Body of pancreas (tissue), 4 donors: ENCODE results near the gene GPRASP3. TPM values are rescaled to one million over a fixed set of nuclear protein-coding genes. Genes with fewer than 3 reads are reported as not detected.
A peak's percentile ranks its signal among the peaks of the same experiment; 100 is the strongest.

Experiments used
- ATAC-seq: fragments of 150-250 bp; one replicate; pipeline ENCODE4 v1.9.1; 2016
- DNase-seq, 4 donors: peaks; one replicate each; pipeline ENCODE4 v3.0.0-alpha.2; 2019
- H3K27ac ChIP-seq, 4 donors: fragments of 200-600 bp; sonication (generic); 1 replicate in 3 of 4; 2 replicates in 1 of 4; pipeline versions ENCODE4 v1.5.1 to v1.6.1; 2016 to 2019; ENCODE audit warnings: mild to moderate bottlenecking in 1 of 4, mixed read lengths in 1 of 4, moderate library complexity in 1 of 4
- H3K27me3 ChIP-seq, 2 donors: fragments of 200-600 bp; sonication (generic); one replicate each; pipeline ENCODE4 v1.6.0; 2016; ENCODE audit warnings: mild to moderate bottlenecking in 1 of 2
- H3K36me3 ChIP-seq, 2 donors: fragments of 200-600 bp; sonication (generic); replicated peaks in 1 of 2; 2 replicates each; pipeline ENCODE4 v1.5.1; 2016; ENCODE audit warnings: low read depth in 2 of 2; ENCODE audit not compliant: insufficient read depth in 1 of 2
- H3K4me1 ChIP-seq: fragments of 200-600 bp; sonication (generic); one replicate; pipeline ENCODE4 v1.6.0; 2016
- H3K4me3 ChIP-seq, 2 donors: fragments of 200-600 bp; sonication (generic); 1 replicate in 1 of 2; 2 replicates in 1 of 2; pipeline ENCODE4 v1.5.1; 2016 to 2019
- H3K9me3 ChIP-seq, 3 donors: fragments of 200-600 bp; sonication (generic); 1 replicate in 2 of 3; 2 replicates in 1 of 3; pipeline ENCODE4 v1.5.1; 2016
- POLR2A ChIP-seq, 3 donors: fragments of 450-650 bp; IDR thresholded peaks; one replicate each; pipeline ENCODE4 v1.6.1; 2016; ENCODE audit warnings: antibody characterized with exemption in 3 of 3, mild to moderate bottlenecking in 2 of 3
- WGBS, 2 donors: methylation state at CpG; one replicate each; pipeline ENCODE4 v1.1.5; 2017; 5-methylcytosine and 5-hydroxymethylcytosine counted together
- intact Hi-C: fragments of 100-400 bp; cut with DNase I; formaldehyde crosslinking; loops from one replicate; pipeline ENCODE4 v1.15.1; 2023
- total RNA-seq, 2 donors: library from RNA; depleted of rRNA; stranded (reverse); fragments of >200 nt; gene quantifications; one replicate each; pipeline ENCODE4 v1.1.0, GENCODE V29; 2016
- TF ChIP-seq, protein P1 (sequence below), 7 experiments: fragments of 450-650 bp in 4 of 7; fragments of 200-600 bp in 3 of 7; sonication (generic) in 3 of 7; IDR thresholded peaks; one replicate each; pipeline ENCODE4 v1.5.1; 2016 to 2019; ENCODE audit warnings: antibody characterized with exemption in 7 of 7

The GPRASP3 gene
- total RNA-seq, 2 donors from 2014 or later, result 0.99 to 3.6 TPM

DNA sequence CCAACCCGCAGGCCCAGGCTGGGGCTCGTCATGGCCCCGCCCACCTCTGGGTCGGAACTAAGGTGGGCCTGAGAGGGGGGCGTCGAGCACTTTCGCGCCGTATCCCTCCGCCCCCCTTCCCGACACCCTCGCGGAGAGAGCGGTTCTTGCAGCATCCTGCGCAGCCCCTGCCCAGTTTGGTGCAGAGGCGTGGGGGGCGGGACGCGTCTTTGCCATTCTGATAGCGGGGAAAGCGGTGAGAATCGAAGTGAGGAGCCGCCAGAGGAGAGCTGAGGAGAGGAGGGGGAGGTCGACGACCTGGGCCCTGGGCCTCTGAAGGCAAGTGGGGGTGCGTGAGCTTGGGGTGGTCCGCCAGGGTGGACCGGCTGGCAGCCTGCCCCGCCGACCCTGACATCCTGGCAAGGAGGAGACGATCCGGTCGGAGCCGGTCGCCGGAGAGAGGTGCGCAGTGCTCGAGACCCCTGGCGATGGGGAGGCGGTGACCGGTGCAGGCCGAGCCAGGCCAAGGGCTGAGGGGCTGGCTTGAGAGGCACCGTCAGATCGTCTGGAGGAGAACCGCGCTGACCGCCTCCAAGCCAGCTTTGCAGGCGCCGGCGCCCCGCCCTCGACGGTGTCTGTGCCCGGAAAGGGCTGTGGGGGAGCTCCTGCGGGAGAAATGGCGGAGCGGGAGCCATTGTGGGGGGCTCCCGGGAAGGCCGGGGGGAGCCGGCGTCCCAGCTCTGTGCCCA is 25.5 kb downstream of the GPRASP3 start:
- no peaks in the 10 kb centered on the region for H3K4me1 ChIP-seq
- no peaks in the 10 kb centered on the region for H3K36me3 ChIP-seq
- intact Hi-C loops, result no loop called here
- ATAC-seq (peak; percentile 40), DNase-seq (peak; percentile 16 to 45 (median 34))
- H3K27me3 ChIP-seq, result no peaks in the 10 kb centered on the region
- H3K4me3 ChIP-seq, result peak overlapping the region in 1 of 2 donors; percentile 8
- 3% methylated on average over 37 of the region's 61 CpGs; no CpG with 5 or more reads in 1 of the 2 donors for WGBS, 2 donors
- TF ChIP-seq POLR2A (IDR thresholded peaks at IDR 0.05), result no peak
- TF ChIP-seq, protein P1, sequence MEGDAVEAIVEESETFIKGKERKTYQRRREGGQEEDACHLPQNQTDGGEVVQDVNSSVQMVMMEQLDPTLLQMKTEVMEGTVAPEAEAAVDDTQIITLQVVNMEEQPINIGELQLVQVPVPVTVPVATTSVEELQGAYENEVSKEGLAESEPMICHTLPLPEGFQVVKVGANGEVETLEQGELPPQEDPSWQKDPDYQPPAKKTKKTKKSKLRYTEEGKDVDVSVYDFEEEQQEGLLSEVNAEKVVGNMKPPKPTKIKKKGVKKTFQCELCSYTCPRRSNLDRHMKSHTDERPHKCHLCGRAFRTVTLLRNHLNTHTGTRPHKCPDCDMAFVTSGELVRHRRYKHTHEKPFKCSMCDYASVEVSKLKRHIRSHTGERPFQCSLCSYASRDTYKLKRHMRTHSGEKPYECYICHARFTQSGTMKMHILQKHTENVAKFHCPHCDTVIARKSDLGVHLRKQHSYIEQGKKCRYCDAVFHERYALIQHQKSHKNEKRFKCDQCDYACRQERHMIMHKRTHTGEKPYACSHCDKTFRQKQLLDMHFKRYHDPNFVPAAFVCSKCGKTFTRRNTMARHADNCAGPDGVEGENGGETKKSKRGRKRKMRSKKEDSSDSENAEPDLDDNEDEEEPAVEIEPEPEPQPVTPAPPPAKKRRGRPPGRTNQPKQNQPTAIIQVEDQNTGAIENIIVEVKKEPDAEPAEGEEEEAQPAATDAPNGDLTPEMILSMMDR (IDR thresholded peaks at IDR 0.05), result no peak
- no peak overlapping the region for H3K27ac ChIP-seq
- no peaks in the 10 kb centered on the region for H3K9me3 ChIP-seq

GRCh38 chrX:102765217-102765616 is 44.7 kb downstream of the GPRASP3 start:
- no peak for ATAC-seq
- H3K36me3 ChIP-seq, result no peaks in the 10 kb centered on the region
- H3K27ac ChIP-seq, result no peak overlapping the region
- intact Hi-C loops, result no loop called here
- no peak overlapping the region for H3K4me3 ChIP-seq
- H3K4me1 ChIP-seq, result no peaks in the 10 kb centered on the region
- 53 to 67% methylated on average over 2 of the region's 2 CpGs for WGBS, 2 donors
- peak in 2 of 4 donors; percentile 6 to 28 for DNase-seq
- no peak for TF ChIP-seq POLR2A (IDR thresholded peaks at IDR 0.05)
- TF ChIP-seq, protein P1 (IDR thresholded peaks at IDR 0.05), result no peak
- no peaks in the 10 kb centered on the region for H3K9me3 ChIP-seq
- no peaks in the 10 kb centered on the region for H3K27me3 ChIP-seq

DNA sequence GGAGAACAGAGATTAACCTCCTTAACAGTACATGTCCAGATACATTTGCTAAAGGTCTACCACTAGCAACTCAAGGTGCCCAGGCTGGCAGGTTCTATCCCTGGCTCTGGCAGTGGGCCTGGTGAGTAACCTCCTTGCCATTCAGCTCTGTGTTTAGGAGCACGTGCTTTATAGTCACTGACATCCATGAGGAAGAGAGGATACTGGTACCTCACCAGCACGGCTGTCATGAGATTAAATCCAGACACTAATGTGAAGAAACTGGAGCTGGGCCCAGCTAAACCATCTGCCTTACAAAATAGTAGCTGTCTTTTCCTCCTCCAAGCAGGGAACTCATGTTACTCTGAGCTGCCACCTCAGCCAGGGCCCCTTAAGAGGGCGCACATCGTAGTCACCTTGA is 45.3 kb downstream of the GPRASP3 start:
- Histone ChIP-seq H3K27ac (no peak overlapping the region), H3K4me1 (no peaks in the 10 kb centered on the region)
- no peak for ATAC-seq

DNA sequence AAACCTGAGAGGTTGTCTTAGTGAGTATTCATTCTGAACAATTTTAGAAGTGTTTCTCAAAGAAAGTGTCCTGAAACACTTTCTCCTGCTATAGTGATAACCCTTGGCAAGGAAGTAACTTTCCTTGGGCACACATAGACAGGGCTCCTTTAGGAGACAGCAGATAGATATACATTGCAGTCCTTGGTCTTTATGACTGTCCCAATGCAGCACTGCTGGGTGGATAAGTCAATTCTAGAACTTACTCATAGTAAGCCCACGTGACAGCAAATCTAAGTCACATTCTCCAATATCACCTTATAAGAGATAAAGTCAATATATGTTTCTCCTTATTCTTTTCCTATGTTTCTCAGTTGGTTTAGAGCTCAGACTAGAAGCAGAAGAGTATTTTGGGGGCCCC is 46.7 kb downstream of the GPRASP3 start:
- Histone ChIP-seq H3K4me1 (no peaks in the 10 kb centered on the region), H3K36me3 (no peaks in the 10 kb centered on the region), H3K9me3 (no peaks in the 10 kb centered on the region), H3K27ac (no peak overlapping the region), H3K4me3 (no peak overlapping the region), H3K27me3 (no peaks in the 10 kb centered on the region)
- ATAC-seq (no peak), DNase-seq (no peak)
- TF ChIP-seq, protein P1 (IDR thresholded peaks at IDR 0.05), result no peak
- TF ChIP-seq POLR2A (IDR thresholded peaks at IDR 0.05), result no peak
- intact Hi-C loops, result no loop called here
- 57 to 85% methylated on average over 1 of the region's 1 CpG for WGBS, 2 donors

More for the DNA sequence above, 45.3 kb downstream of the GPRASP3 start:
- Histone ChIP-seq H3K9me3 (no peaks in the 10 kb centered on the region), H3K36me3 (no peaks in the 10 kb centered on the region), H3K27me3 (no peaks in the 10 kb centered on the region), H3K4me3 (no peak overlapping the region)
- TF ChIP-seq, protein P1 (IDR thresholded peaks at IDR 0.05), result no peak
- no peak for TF ChIP-seq POLR2A (IDR thresholded peaks at IDR 0.05)
- DNase-seq, result peak in 1 of 4 donors; percentile 3
- WGBS, 2 donors, result 56 to 77% methylated on average over 2 to 4 of the region's 4 CpGs
- intact Hi-C loops, result no loop called here
